A673 (cell line): ENCODE data around the gene DDX59.

Experiments used
- EZH2 ChIP-seq: fragments of 200-600 bp; sonication (generic); IDR thresholded peaks from 2 replicates; pipeline ENCODE4 v1.6.1; 2017; ENCODE audit warnings: borderline replicate concordance, low read depth, mild to moderate bottlenecking, mixed read lengths, antibody characterized with exemption, low read length; ENCODE audit not compliant: poor library complexity, severe bottlenecking
- TF ChIP-seq, protein P1 (sequence below): fragments of 300-800, 200-600 bp; sonication (generic); conservative IDR thresholded peaks from 2 replicates; pipeline ENCODE4 v1.5.1; 2017; ENCODE audit warnings: low read depth, mild to moderate bottlenecking, antibody characterized with exemption, low read length, moderate library complexity, mixed read lengths

DNA sequence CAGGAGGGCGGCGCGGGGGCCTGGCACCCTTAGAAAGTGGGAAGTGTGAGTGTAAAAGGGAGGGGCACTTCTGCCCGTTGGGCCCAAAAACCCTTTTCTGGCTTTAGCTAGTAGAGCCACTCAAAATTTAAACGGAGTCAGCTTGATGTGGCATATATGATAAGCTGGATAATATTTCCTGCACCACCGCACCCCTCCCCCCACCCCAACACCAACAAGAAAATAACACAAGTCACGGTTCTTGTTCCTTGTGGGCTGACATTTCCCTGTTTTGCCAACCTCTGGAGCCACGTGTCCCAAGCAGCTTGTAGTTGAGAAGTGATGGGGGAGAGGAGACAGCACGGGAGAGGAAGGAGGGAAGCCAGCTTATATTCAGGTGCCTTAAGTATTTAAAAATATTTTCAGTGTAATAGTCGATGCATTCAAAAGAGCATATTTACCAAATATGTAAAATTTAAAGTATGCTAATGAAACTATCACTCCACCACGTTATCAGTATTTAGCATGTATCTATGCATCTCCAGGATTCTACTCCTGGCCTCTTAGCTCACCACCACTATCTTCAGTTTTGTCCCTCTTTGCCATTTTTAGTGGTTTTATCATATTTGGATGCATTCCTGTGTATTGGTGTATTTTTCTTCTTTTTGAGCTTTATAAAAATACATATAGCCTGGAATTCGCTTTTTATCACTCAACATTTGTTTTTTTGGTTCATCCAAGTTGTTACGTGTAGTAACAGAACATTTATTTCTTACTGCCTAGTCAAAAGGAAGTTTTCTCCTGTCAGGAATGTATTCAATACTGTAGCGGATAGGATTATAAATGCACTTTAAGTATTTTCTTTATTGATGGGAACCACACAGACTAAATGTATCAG is 773 bp upstream of the DDX59 start:
- TF ChIP-seq, protein P1, sequence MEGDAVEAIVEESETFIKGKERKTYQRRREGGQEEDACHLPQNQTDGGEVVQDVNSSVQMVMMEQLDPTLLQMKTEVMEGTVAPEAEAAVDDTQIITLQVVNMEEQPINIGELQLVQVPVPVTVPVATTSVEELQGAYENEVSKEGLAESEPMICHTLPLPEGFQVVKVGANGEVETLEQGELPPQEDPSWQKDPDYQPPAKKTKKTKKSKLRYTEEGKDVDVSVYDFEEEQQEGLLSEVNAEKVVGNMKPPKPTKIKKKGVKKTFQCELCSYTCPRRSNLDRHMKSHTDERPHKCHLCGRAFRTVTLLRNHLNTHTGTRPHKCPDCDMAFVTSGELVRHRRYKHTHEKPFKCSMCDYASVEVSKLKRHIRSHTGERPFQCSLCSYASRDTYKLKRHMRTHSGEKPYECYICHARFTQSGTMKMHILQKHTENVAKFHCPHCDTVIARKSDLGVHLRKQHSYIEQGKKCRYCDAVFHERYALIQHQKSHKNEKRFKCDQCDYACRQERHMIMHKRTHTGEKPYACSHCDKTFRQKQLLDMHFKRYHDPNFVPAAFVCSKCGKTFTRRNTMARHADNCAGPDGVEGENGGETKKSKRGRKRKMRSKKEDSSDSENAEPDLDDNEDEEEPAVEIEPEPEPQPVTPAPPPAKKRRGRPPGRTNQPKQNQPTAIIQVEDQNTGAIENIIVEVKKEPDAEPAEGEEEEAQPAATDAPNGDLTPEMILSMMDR, result no peak
- TF ChIP-seq EZH2, result no peak
